PC-9 (cell line): ENCODE data around the gene ETFA. TPM values are rescaled to one million over a fixed set of nuclear protein-coding genes. Genes with fewer than 3 reads are reported as not detected.

ENCODE experiments used
- BruUV-seq: library from RNA; stranded (reverse); fragments of 400-500 nt; replicated peaks from 2 replicates; lab custom pipeline; 2021; lab: Mats Ljungman, UMichigan
- CTCF ChIA-PET: fragments of 300-600 bp; sonication (Branson Sonifier 250); formaldehyde crosslinking; loops from one replicate; lab custom pipeline; 2022; ENCODE audit warnings: antibody characterized with exemption; lab: Charles Lee
- POLR2A ChIA-PET: fragments of 300-600 bp; sonication (Branson Sonifier 250); formaldehyde crosslinking; loops from one replicate; lab custom pipeline; 2022; ENCODE audit warnings: antibody characterized with exemption; ENCODE audit not compliant: unreplicated experiment; lab: Charles Lee
- DNase-seq, 2 experiments: peaks; one replicate each; pipeline versions ENCODE4 v3.0.0 to v3.0.0-alpha.2; 2015 to 2022; ENCODE audit warnings: mixed read lengths in 1 of 2
- H2AFZ ChIP-seq: fragments of 200-600 bp; sonication (generic); 2 replicates; pipeline ENCODE4 v1.8.1; 2017; ENCODE audit warnings: antibody characterized with exemption
- H3F3A ChIP-seq: fragments of 200-600 bp; sonication (generic); 2 replicates; pipeline ENCODE4 v1.8.1; 2017; ENCODE audit warnings: antibody characterized with exemption, mild to moderate bottlenecking, low read depth; ENCODE audit not compliant: insufficient read depth
- H3K27ac ChIP-seq: fragments of 200-600 bp; sonication (generic); 2 replicates; pipeline ENCODE4 v1.6.1; 2016; ENCODE audit warnings: mixed run types
- H3K27me3 ChIP-seq: fragments of 200-600 bp; sonication (generic); 2 replicates; pipeline ENCODE4 v1.6.1; 2016; ENCODE audit warnings: low read depth, mixed run types; ENCODE audit not compliant: insufficient read depth
- H3K36me3 ChIP-seq: fragments of 200-600 bp; sonication (generic); 2 replicates; pipeline ENCODE4 v1.6.1; 2016; ENCODE audit warnings: low read depth, mixed run types
- H3K4me1 ChIP-seq: fragments of 200-600 bp; sonication (generic); replicated peaks from 2 replicates; pipeline ENCODE4 v1.6.1; 2016; ENCODE audit warnings: mixed run types; ENCODE audit not compliant: insufficient read depth
- H3K4me2 ChIP-seq: fragments of 200-600 bp; sonication (generic); 2 replicates; pipeline ENCODE4 v1.6.1; 2017; ENCODE audit warnings: mixed run types
- H3K4me3 ChIP-seq: fragments of 200-600 bp; sonication (generic); 2 replicates; pipeline ENCODE4 v1.6.1; 2016; ENCODE audit warnings: mixed run types
- H3K79me2 ChIP-seq: fragments of 200-600 bp; sonication (generic); 2 replicates; pipeline ENCODE4 v1.6.1; 2017; ENCODE audit warnings: low read depth, mixed run types
- H3K9me2 ChIP-seq: fragments of 200-600 bp; sonication (generic); 2 replicates; pipeline ENCODE4 v1.8.1; 2017; ENCODE audit warnings: mild to moderate bottlenecking; ENCODE audit not compliant: insufficient read depth
- H3K9me3 ChIP-seq: fragments of 200-600 bp; sonication (generic); 2 replicates; pipeline ENCODE4 v1.8.1; 2016; ENCODE audit warnings: low read depth; ENCODE audit not compliant: insufficient read depth
- H4K20me1 ChIP-seq: fragments of 200-600 bp; sonication (generic); 2 replicates; pipeline ENCODE4 v1.8.1; 2017; ENCODE audit not compliant: insufficient read depth
- EZH2 ChIP-seq: fragments of 200-600 bp; sonication (generic); IDR thresholded peaks from 2 replicates; pipeline ENCODE4 v1.8.0; 2017; ENCODE audit warnings: antibody characterized with exemption, low read depth
- intact Hi-C: fragments of 100-400 bp; cut with micrococcal nuclease; formaldehyde crosslinking; loops from one replicate; pipeline ENCODE4 v1.10.0; 2022; ENCODE audit not compliant: unreplicated experiment
- total RNA-seq: library from RNA; stranded (reverse); gene quantifications from 2 replicates; pipeline ENCODE4 v1.2.3, GENCODE V29; 2021
- TF ChIP-seq, protein P1 (sequence below): fragments of 200-600 bp; sonication (generic); conservative IDR thresholded peaks from 2 replicates; pipeline ENCODE4 v1.6.1; 2017; ENCODE audit warnings: mixed run types, antibody characterized with exemption, mild to moderate bottlenecking, moderate library complexity

ETFA gene
- total RNA-seq, 1 experiment from 2014 or later, result 187 TPM

DNA sequence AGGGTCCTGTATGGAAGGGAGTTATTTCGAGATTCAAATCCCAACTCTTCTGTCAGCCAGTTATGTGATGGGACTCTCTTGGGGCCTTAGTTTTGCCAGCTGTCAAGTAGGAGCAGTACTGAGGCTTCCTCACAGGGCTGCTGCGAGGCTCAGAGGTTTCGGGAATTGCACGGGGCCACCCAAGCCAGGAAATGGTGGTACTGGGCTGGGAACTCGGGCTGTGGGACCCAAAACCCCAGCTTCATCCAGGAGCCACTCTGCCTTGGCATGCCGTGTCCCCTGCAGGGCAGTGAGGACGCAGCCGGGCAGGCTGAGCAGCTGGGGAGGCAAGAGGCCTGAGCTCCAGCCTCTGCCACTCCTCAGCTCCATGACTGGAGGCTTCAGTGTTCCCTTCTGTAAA lies 118.6 kb downstream of the ETFA start:
- H3K9me2 ChIP-seq, result no peaks in the 10 kb centered on the region
- H3K4me2 ChIP-seq, result no peak overlapping the region
- H3K36me3 ChIP-seq, result no peaks in the 10 kb centered on the region
- no peak overlapping the region for H2AFZ ChIP-seq
- H3K9me3 ChIP-seq, result no peaks in the 10 kb centered on the region
- intact Hi-C loops, result loop anchor here (5.0 kb wide), 2 partner anchors 45 to 650 kb away; no protein-coding TSS in a partner anchor
- DNase-seq, result no peak
- H4K20me1 ChIP-seq, result no peaks in the 10 kb centered on the region
- H3K27ac ChIP-seq, result no peak overlapping the region
- no peaks in the 10 kb centered on the region for H3K79me2 ChIP-seq
- H3K27me3 ChIP-seq, result no peaks in the 10 kb centered on the region
- H3K4me3 ChIP-seq, result no peak overlapping the region
- H3F3A ChIP-seq, result peaks cover 18% of the 10 kb centered on the region; the same call in 1 of the 2 replicates
- H3K4me1 ChIP-seq, result peaks cover 32% of the 10 kb centered on the region
- ChIA-PET POLR2A (no interaction called here), CTCF (interaction anchor here (0.9 kb wide), 1 partner anchor 673 kb away, joined by 3 read pairs; no protein-coding TSS in a partner anchor)
- no TSS peak for BruUV-seq
- TF ChIP-seq EZH2, result no peak
- TF ChIP-seq, protein P1, sequence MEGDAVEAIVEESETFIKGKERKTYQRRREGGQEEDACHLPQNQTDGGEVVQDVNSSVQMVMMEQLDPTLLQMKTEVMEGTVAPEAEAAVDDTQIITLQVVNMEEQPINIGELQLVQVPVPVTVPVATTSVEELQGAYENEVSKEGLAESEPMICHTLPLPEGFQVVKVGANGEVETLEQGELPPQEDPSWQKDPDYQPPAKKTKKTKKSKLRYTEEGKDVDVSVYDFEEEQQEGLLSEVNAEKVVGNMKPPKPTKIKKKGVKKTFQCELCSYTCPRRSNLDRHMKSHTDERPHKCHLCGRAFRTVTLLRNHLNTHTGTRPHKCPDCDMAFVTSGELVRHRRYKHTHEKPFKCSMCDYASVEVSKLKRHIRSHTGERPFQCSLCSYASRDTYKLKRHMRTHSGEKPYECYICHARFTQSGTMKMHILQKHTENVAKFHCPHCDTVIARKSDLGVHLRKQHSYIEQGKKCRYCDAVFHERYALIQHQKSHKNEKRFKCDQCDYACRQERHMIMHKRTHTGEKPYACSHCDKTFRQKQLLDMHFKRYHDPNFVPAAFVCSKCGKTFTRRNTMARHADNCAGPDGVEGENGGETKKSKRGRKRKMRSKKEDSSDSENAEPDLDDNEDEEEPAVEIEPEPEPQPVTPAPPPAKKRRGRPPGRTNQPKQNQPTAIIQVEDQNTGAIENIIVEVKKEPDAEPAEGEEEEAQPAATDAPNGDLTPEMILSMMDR, result no peak

DNA sequence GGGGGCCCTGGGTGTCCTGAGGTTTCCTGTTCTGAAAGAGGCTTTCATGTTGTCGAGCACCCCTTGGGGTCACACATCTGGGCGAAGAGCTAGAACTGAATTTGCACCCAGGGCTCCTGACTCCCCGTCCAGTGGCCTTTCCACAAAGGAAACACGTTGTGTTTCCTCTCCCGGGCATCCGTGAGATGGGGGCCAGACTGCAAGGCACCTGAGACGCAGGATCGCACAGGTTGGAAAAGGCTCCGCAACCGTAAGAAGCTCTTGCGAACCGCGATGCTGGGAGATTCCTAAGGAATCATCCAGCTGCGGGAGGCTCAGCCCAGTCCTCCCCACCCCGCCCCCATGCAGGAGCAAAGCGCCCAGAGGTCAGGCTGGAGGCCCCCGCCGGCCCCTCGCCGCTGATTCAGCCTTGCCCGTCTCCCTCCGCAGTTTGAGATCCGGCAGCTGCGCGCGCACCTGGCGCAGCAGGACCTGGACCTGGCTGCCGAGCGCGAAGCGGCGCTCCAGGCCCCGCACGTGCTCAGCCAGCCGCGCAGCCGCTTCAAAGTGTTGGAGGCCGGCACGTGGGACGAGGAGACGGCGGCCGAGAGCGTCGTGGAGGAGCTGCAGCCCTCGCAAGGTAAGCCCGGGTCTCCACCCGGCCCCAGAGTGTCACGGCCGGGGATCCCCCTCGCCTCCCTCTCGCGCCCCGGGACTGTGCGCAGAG lies 119.6 kb downstream of the ETFA start:
- Histone ChIP-seq H4K20me1 (no peaks in the 10 kb centered on the region), H3K9me3 (no peaks in the 10 kb centered on the region), H3K36me3 (no peaks in the 10 kb centered on the region), H3K4me2 (peak overlapping the region; percentile 84), H2AFZ (no peak overlapping the region), H3K4me1 (peaks cover 21% of the 10 kb centered on the region), H3K27me3 (no peaks in the 10 kb centered on the region), H3K27ac (no peak overlapping the region), H3K79me2 (no peaks in the 10 kb centered on the region), H3F3A (peaks cover 8% of the 10 kb centered on the region; the same call in 1 of the 2 replicates), H3K9me2 (no peaks in the 10 kb centered on the region), H3K4me3 (no peak overlapping the region)
- no TSS peak for BruUV-seq
- TF ChIP-seq EZH2, result no peak
- TF ChIP-seq, protein P1, result no peak
- intact Hi-C loops, result loop anchor here (1.0 to 5.0 kb wide), 5 partner anchors 46 to 675 kb away; no protein-coding TSS in a partner anchor
- DNase-seq, result no peak
- ChIA-PET POLR2A (no interaction called here), CTCF (interaction anchor here (0.6 to 0.9 kb wide), 3 partner anchors 15 to 829 kb away, joined by 3 to 7 read pairs (median 3); no protein-coding TSS in a partner anchor)

DNA sequence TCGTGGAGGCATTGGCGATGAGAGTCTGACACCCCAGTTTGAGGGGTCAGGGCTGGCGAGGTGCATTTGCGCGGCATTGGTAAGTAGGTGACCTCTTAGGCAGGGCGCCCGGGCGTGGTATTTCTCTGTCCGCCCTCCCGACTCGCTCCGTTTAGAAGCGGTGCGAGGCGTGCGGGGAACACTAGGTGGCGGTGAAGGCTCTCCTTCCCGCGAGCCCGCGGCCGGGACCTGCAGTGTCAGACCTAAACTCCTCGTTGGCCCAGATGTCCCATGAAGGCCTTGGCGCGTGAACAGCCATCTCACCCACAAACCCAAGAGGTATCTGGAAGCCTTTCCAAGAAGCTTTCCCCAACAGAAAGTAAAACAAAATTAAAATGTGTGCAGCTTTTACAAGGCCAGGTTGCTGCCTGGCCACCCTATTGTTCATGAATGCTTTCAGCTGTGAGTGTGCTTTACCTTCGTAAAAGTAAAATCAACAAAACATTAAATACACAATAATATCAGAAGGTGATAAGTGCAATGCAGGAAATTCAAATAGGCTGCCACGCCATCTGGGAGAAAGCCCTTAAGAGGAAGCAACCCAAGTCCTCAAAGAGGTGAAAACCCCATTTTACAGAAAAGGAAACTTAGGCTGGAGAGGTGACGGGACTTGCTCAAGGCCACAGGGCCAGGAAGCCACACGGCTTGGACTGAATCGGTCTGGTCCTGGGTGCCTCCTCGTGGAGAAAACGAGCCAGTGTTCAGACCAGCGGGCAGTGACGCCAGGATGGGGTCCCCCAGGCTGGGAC lies 120.3 kb downstream of the ETFA start:
- no peaks in the 10 kb centered on the region for H3K9me3 ChIP-seq
- H4K20me1 ChIP-seq, result no peaks in the 10 kb centered on the region
- peak overlapping the region; percentile 68; the same call in 1 of the 2 replicates for H2AFZ ChIP-seq
- intact Hi-C loops, result loop anchor here (1.0 to 5.0 kb wide), 5 partner anchors 46 to 676 kb away; no protein-coding TSS in a partner anchor
- no peaks in the 10 kb centered on the region for H3K79me2 ChIP-seq
- DNase-seq, result peak; percentile 50 to 80
- H3K27me3 ChIP-seq, result no peaks in the 10 kb centered on the region
- H3K4me3 ChIP-seq, result peak overlapping the region; percentile 45; the same call in 1 of the 2 replicates
- ChIA-PET CTCF (interaction anchor here (0.6 to 0.9 kb wide), 3 partner anchors 16 to 830 kb away, joined by 3 to 7 read pairs (median 3); no protein-coding TSS in a partner anchor), POLR2A (no interaction called here)
- H3K9me2 ChIP-seq, result no peaks in the 10 kb centered on the region
- H3K36me3 ChIP-seq, result no peaks in the 10 kb centered on the region
- 0 out of 2 replicates have a peak, but pooled peaks cover 5% of the 10 kb centered on the region for H3F3A ChIP-seq
- no TSS peak for BruUV-seq
- no peak overlapping the region for H3K27ac ChIP-seq
- peaks cover 14% of the 10 kb centered on the region for H3K4me1 ChIP-seq
- TF ChIP-seq EZH2, result no peak
- TF ChIP-seq, protein P1, result peak; percentile 86
- H3K4me2 ChIP-seq, result peak overlapping the region; percentile 84
